H1 (cell line): Measurements from ENCODE around the gene LMBR1. TPM values are rescaled to one million over a fixed set of nuclear protein-coding genes. Genes with fewer than 3 reads are reported as not detected.

ENCODE experiments used
- CTCF ChIA-PET: fragments of 300-600 bp; sonication (Branson Sonifier 250); formaldehyde crosslinking; loops from one replicate; lab custom pipeline; 2021; ENCODE audit not compliant: partially characterized antibody; lab: Charles Lee
- POLR2A ChIA-PET: fragments of 300-600 bp; sonication (Branson Sonifier 250); formaldehyde crosslinking; loops from one replicate; lab custom pipeline; 2021; ENCODE audit warnings: inconsistent platforms; ENCODE audit not compliant: partially characterized antibody; lab: Charles Lee
- DNase-seq, 2 experiments: peaks; one replicate each; pipeline versions ENCODE4 v3.0.0 to v3.0.0-alpha.2; 2010 to 2022; ENCODE audit warnings: low spot score in 2 of 2, low read depth in 1 of 2, mixed read lengths in 1 of 2
- FAIRE-seq: peaks from 2 replicates; lab custom pipeline; 2011; peaks lifted over from hg19 to GRCh38; lab: Jason Lieb, UNC
- H2AFZ ChIP-seq: 2 replicates; pipeline ENCODE4 v1.8.1; 2012; ENCODE audit warnings: low read length, inconsistent platforms
- H2AK5ac ChIP-seq: 2 replicates; pipeline ENCODE4 v1.6.1; 2013; ENCODE audit warnings: low read depth, low read length
- H2BK120ac ChIP-seq: replicated peaks from 2 replicates; pipeline ENCODE3; 2013; ENCODE audit warnings: low read depth, low read length, inconsistent platforms
- H2BK12ac ChIP-seq: 2 replicates; pipeline ENCODE4 v1.6.1; 2013; ENCODE audit warnings: low read depth, low read length
- H2BK15ac ChIP-seq: 2 replicates; pipeline ENCODE4 v1.6.1; 2013; ENCODE audit warnings: low read length
- H2BK20ac ChIP-seq: 2 replicates; pipeline ENCODE4 v1.6.1; 2013; ENCODE audit warnings: low read length
- H2BK5ac ChIP-seq: 2 replicates; pipeline ENCODE4 v1.6.1; 2013; ENCODE audit warnings: low read depth, low read length
- H3K14ac ChIP-seq: 2 replicates; pipeline ENCODE4 v1.6.1; 2013; ENCODE audit warnings: inconsistent platforms; ENCODE audit not compliant: insufficient read length
- H3K18ac ChIP-seq: 2 replicates; pipeline ENCODE4 v1.6.1; 2013; ENCODE audit warnings: low read length; ENCODE audit errors: extremely low read depth
- H3K23ac ChIP-seq: 2 replicates; pipeline ENCODE4 v1.6.1; 2013; ENCODE audit warnings: inconsistent platforms; ENCODE audit not compliant: insufficient read length
- H3K23me2 ChIP-seq: 2 replicates; pipeline ENCODE4 v1.6.1; 2013; ENCODE audit warnings: low read depth, low read length
- H3K27ac ChIP-seq: 2 replicates; pipeline ENCODE4 v1.6.1; 2011; ENCODE audit warnings: low read depth, low read length, inconsistent platforms
- H3K27me3 ChIP-seq, 4 experiments: replicated peaks in 1 of 4; 1 replicate in 1 of 4; 2 replicates in 3 of 4; pipeline versions ENCODE4 v1.6.1 to v1.8.1; 2011 to 2013; ENCODE audit warnings: low read length in 3 of 4, mild to moderate bottlenecking in 3 of 4, inconsistent platforms in 2 of 4, mixed read lengths in 2 of 4, moderate library complexity in 1 of 4; ENCODE audit not compliant: control insufficient read depth in 3 of 4, insufficient read depth in 3 of 4; ENCODE audit errors: extremely low read depth in 1 of 4
- H3K36me3 ChIP-seq, 4 experiments: 2 replicates each; pipeline versions ENCODE4 v1.6.1 to v1.8.1; 2011 to 2013; ENCODE audit warnings: mild to moderate bottlenecking in 4 of 4, low read length in 3 of 4, moderate library complexity in 2 of 4, control low read depth in 1 of 4, inconsistent platforms in 1 of 4; ENCODE audit not compliant: insufficient read depth in 4 of 4, control insufficient read depth in 2 of 4
- H3K4ac ChIP-seq: replicated peaks from 2 replicates; pipeline ENCODE3; 2013; ENCODE audit warnings: low read length, low read depth, mixed read lengths, inconsistent platforms; ENCODE audit not compliant: insufficient read length
- H3K4me1 ChIP-seq, 4 experiments: replicated peaks in 1 of 4; 1 replicate in 1 of 4; 2 replicates in 3 of 4; pipeline versions ENCODE4 v1.6.1 to v1.8.1; 2011 to 2013; ENCODE audit warnings: low read length in 3 of 4, inconsistent platforms in 2 of 4, mixed read lengths in 1 of 4; ENCODE audit not compliant: insufficient read depth in 4 of 4, control insufficient read depth in 3 of 4
- H3K4me2 ChIP-seq, 2 experiments: 2 replicates each; pipeline versions ENCODE4 v1.6.1 to v1.8.1; 2011 to 2013; ENCODE audit warnings: low read depth in 2 of 2, low read length in 2 of 2, control low read depth in 1 of 2, inconsistent platforms in 1 of 2, mild to moderate bottlenecking in 1 of 2; ENCODE audit not compliant: insufficient read depth in 1 of 2
- H3K4me3 ChIP-seq, 4 experiments: fragments of 200-600, 300-600 bp in 1 of 4; sonication (generic), shearing (Covaris generic), sonication (Bioruptor Twin) in 1 of 4; 2 replicates each; pipeline versions ENCODE4 v1.5.1 to v1.8.1; 2011 to 2016; ENCODE audit warnings: low read length in 4 of 4, low read depth in 3 of 4, control low read depth in 2 of 4, inconsistent platforms in 2 of 4, mild to moderate bottlenecking in 2 of 4, mixed read lengths in 1 of 4, moderate library complexity in 1 of 4; ENCODE audit not compliant: insufficient read depth in 2 of 4; ENCODE audit errors: extremely low read depth in 1 of 4
- H3K56ac ChIP-seq: replicated peaks from 2 replicates; pipeline ENCODE3; 2013; ENCODE audit warnings: low read depth, mild to moderate bottlenecking, mixed read lengths, low read length, inconsistent platforms; ENCODE audit not compliant: insufficient read length
- H3K79me1 ChIP-seq: 2 replicates; pipeline ENCODE4 v1.6.1; 2013; ENCODE audit warnings: low read depth, low read length, control low read depth
- H3K79me2 ChIP-seq, 2 experiments: 2 replicates each; pipeline versions ENCODE4 v1.6.1 to v1.8.1; 2012 to 2013; ENCODE audit warnings: low read length in 2 of 2, mild to moderate bottlenecking in 2 of 2, inconsistent platforms in 1 of 2; ENCODE audit not compliant: insufficient read depth in 2 of 2, control insufficient read depth in 1 of 2
- H3K9ac ChIP-seq, 4 experiments: replicated peaks in 1 of 4; 1 replicate in 1 of 4; 2 replicates in 3 of 4; pipeline versions ENCODE4 v1.6.1 to v1.8.1; 2011 to 2013; ENCODE audit warnings: low read depth in 3 of 4, low read length in 3 of 4, control low read depth in 2 of 4, mild to moderate bottlenecking in 2 of 4, moderate library complexity in 2 of 4, inconsistent platforms in 1 of 4; ENCODE audit errors: extremely low read depth in 1 of 4
- H3K9me3 ChIP-seq, 2 experiments: 2 replicates each; pipeline versions ENCODE4 v1.6.1 to v1.8.1; 2012 to 2013; ENCODE audit warnings: mild to moderate bottlenecking in 2 of 2, moderate library complexity in 2 of 2, control low read depth in 1 of 2, inconsistent platforms in 1 of 2, low read depth in 1 of 2, low read length in 1 of 2, mixed read lengths in 1 of 2; ENCODE audit not compliant: insufficient read depth in 2 of 2
- H4K20me1 ChIP-seq, 2 experiments: replicated peaks in 1 of 2; 2 replicates each; pipeline versions ENCODE3 to v1.8.1; 2011 to 2013; ENCODE audit warnings: inconsistent platforms in 2 of 2, low read length in 2 of 2, mild to moderate bottlenecking in 1 of 2; ENCODE audit not compliant: insufficient read depth in 2 of 2, control insufficient read depth in 1 of 2
- H4K5ac ChIP-seq: 2 replicates; pipeline ENCODE4 v1.6.1; 2013; ENCODE audit warnings: low read length, low read depth, mixed read lengths, inconsistent platforms; ENCODE audit not compliant: insufficient read length
- H4K8ac ChIP-seq: 2 replicates; pipeline ENCODE4 v1.8.0; 2013; ENCODE audit warnings: mild to moderate bottlenecking, moderate library complexity, low read length, inconsistent platforms; ENCODE audit not compliant: insufficient read depth; ENCODE audit errors: extremely low read depth
- H4K91ac ChIP-seq: replicated peaks from 2 replicates; pipeline ENCODE3; 2013; ENCODE audit warnings: low read length, mixed read lengths, inconsistent platforms; ENCODE audit not compliant: insufficient read length
- BCL11A ChIP-seq, 2 experiments: IDR thresholded peaks; one replicate each; pipeline ENCODE4 v1.6.1; 2011; ENCODE audit warnings: low read depth in 2 of 2, low read length in 2 of 2, mild to moderate bottlenecking in 2 of 2
- CBX8 ChIP-seq: fragments of 300-800, 300-1000 bp; sonication (generic); IDR thresholded peaks from 2 replicates; pipeline ENCODE4 v1.7.1; 2016; ENCODE audit warnings: low read depth, low read length, borderline replicate concordance
- GTF2F1 ChIP-seq: IDR thresholded peaks from 2 replicates; pipeline ENCODE4 v1.6.1; 2012; ENCODE audit warnings: low read depth, low read length, improper control_type of control experiment, borderline replicate concordance
- HDAC2 ChIP-seq, 2 experiments: fragments of 300-600 bp in 1 of 2; sonication (generic) in 1 of 2; IDR thresholded peaks; 2 replicates each; pipeline ENCODE4 v1.6.1; 2011 to 2012; ENCODE audit warnings: low read depth in 2 of 2, low read length in 2 of 2, mild to moderate bottlenecking in 2 of 2, moderate library complexity in 2 of 2, borderline replicate concordance in 1 of 2, inconsistent platforms in 1 of 2
- KDM4A ChIP-seq: IDR thresholded peaks from one replicate; pipeline ENCODE4 v1.7.1; 2012; ENCODE audit warnings: low read depth, mild to moderate bottlenecking, moderate library complexity, low read length, inconsistent platforms; ENCODE audit not compliant: severe bottlenecking
- PHF8 ChIP-seq: fragments of 200-600 bp; sonication (generic); conservative IDR thresholded peaks from 2 replicates; pipeline ENCODE4 v1.7.1; 2012; ENCODE audit warnings: low read depth, mild to moderate bottlenecking, inconsistent platforms, low read length, moderate library complexity
- POU5F1 ChIP-seq: IDR thresholded peaks from 2 replicates; pipeline ENCODE4 v1.6.1; 2011; ENCODE audit warnings: low read depth, mild to moderate bottlenecking, low read length, moderate library complexity
- RFX5 ChIP-seq: IDR thresholded peaks from 2 replicates; pipeline ENCODE4 v1.6.1; 2011; ENCODE audit warnings: low read depth, low read length, improper control_type of control experiment, borderline replicate concordance
- RXRA ChIP-seq: IDR thresholded peaks from 2 replicates; pipeline ENCODE4 v1.6.1; 2011; ENCODE audit warnings: low read depth, mild to moderate bottlenecking, low read length, moderate library complexity; ENCODE audit not compliant: insufficient read depth
- SP2 ChIP-seq: IDR thresholded peaks from 2 replicates; pipeline ENCODE4 v1.6.1; 2012; ENCODE audit warnings: mild to moderate bottlenecking, low read length, inconsistent platforms
- WGBS, 2 experiments: shearing (Covaris generic) in 1 of 2; methylation state at CpG; one replicate each; pipeline versions ENCODE4 v1.1.6 to v1.1.7; 2013 to 2015; ENCODE audit warnings: low lambda C conversion rate in 2 of 2, mixed read lengths in 2 of 2, inconsistent platforms in 1 of 2, low coverage in 1 of 2, missing lambda C conversion rate in 1 of 2; ENCODE audit not compliant: insufficient replicate concordance in 2 of 2, insufficient coverage in 1 of 2, insufficient read length in 1 of 2; ENCODE audit errors: extremely low coverage in 1 of 2, missing lambda C conversion rate in 1 of 2; 5-methylcytosine and 5-hydroxymethylcytosine counted together
- polyA plus RNA-seq, 7 experiments: library from polyadenylated mRNA; depleted of rRNA in 3 of 7; stranded (reverse) in 5 of 7; unstranded in 2 of 7; fragments of >200 nt in 5 of 7; fragments of 200-250 nt in 2 of 7; gene quantifications; 1 replicate in 5 of 7; 2 replicates in 1 of 7; 4 replicates in 1 of 7; pipeline versions ENCODE4 v1.2.1 to v1.2.3, GENCODE V29; 2011 to 2013; ENCODE audit warnings: missing spikeins in 2 of 7, mixed read lengths in 2 of 7
- total RNA-seq: library from RNA; stranded (reverse); fragmentation: NEBNext Ultra II Directional; extraction: Animal tissue kit (Norgen Biotek cat#: 25700); gene quantifications from 2 replicates; pipeline ENCODE4 v1.2.1, GENCODE V29; 2021
- TF ChIP-seq, protein P1 (sequence below): IDR thresholded peaks from 2 replicates; pipeline ENCODE4 v1.6.1; 2012; ENCODE audit warnings: inconsistent platforms

Gene LMBR1
- total and polyA plus RNA-seq, 2 of the 8 experiments (the other 6 are each of a cell fraction or from before 2014, with no cell fraction given), result 15.1 to 70.4 TPM

GRCh38 chr7:156792611-156793010, 100.4 kb downstream of the LMBR1 start:
- H3K4me2 ChIP-seq, result no peak overlapping the region
- no peak overlapping the region for H4K91ac ChIP-seq
- no peaks in the 10 kb centered on the region for H3K23me2 ChIP-seq
- H3K79me2 ChIP-seq, result no peaks in the 10 kb centered on the region
- H3K27me3 ChIP-seq, result no peaks in the 10 kb centered on the region
- no peak overlapping the region for H3K4ac ChIP-seq
- H2BK15ac ChIP-seq, result no peak overlapping the region
- FAIRE-seq (no peak), DNase-seq (no peak)
- H3K27ac ChIP-seq, result no peak overlapping the region
- H3K23ac ChIP-seq, result no peak overlapping the region
- H3K56ac ChIP-seq, result no peak overlapping the region
- H3K4me1 ChIP-seq, result peaks cover 0 to 10% (median 5%) of the 10 kb centered on the region in 4 experiments; a peak in 5 of 7 replicates
- H3K18ac ChIP-seq, result no peak overlapping the region
- no peak overlapping the region for H4K5ac ChIP-seq
- ChIA-PET POLR2A (no interaction called here), CTCF (interaction anchor here (0.6 to 1.7 kb wide), 6 partner anchors 14 to 780 kb away, joined by 3 to 5 read pairs (median 3); no protein-coding TSS in a partner anchor)
- no peak overlapping the region for H4K8ac ChIP-seq
- no peak overlapping the region for H2AFZ ChIP-seq
- no peak overlapping the region for H2BK12ac ChIP-seq
- no peaks in the 10 kb centered on the region for H3K79me1 ChIP-seq
- H2BK20ac ChIP-seq, result no peak overlapping the region
- no peaks in the 10 kb centered on the region for H3K36me3 ChIP-seq
- H2AK5ac ChIP-seq, result no peak overlapping the region
- H3K4me3 ChIP-seq, result no peak overlapping the region
- H2BK120ac ChIP-seq, result no peak overlapping the region
- no peak overlapping the region for H3K9ac ChIP-seq
- H2BK5ac ChIP-seq, result no peak overlapping the region
- 93% methylated on average over 5 of the region's 5 CpGs; no CpG with 5 or more reads in 1 of the 2 experiments for WGBS, 2 experiments
- H4K20me1 ChIP-seq, result peaks cover 0 to 4% of the 10 kb centered on the region in 2 experiments
- no peak overlapping the region for H3K14ac ChIP-seq
- no peaks in the 10 kb centered on the region for H3K9me3 ChIP-seq
- TF ChIP-seq SP2 (no peak), HDAC2 (IDR thresholded peaks at IDR 0.05; ENCODE audit: borderline replicate concordance in 1 of 2, low read depth in 2 of 2, low read length in 2 of 2) (no peak), BCL11A (IDR thresholded peaks at IDR 0.05; ENCODE audit: low read depth in 2 of 2, low read length in 2 of 2) (no peak), KDM4A (no peak), CBX8 (no peak), RXRA (no peak), POU5F1 (no peak), RFX5 (no peak), GTF2F1 (no peak), PHF8 (no peak)
- TF ChIP-seq, protein P1, sequence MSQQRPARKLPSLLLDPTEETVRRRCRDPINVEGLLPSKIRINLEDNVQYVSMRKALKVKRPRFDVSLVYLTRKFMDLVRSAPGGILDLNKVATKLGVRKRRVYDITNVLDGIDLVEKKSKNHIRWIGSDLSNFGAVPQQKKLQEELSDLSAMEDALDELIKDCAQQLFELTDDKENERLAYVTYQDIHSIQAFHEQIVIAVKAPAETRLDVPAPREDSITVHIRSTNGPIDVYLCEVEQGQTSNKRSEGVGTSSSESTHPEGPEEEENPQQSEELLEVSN, result no peak
